ENCODE results near the gene PTPRE.

DNA sequence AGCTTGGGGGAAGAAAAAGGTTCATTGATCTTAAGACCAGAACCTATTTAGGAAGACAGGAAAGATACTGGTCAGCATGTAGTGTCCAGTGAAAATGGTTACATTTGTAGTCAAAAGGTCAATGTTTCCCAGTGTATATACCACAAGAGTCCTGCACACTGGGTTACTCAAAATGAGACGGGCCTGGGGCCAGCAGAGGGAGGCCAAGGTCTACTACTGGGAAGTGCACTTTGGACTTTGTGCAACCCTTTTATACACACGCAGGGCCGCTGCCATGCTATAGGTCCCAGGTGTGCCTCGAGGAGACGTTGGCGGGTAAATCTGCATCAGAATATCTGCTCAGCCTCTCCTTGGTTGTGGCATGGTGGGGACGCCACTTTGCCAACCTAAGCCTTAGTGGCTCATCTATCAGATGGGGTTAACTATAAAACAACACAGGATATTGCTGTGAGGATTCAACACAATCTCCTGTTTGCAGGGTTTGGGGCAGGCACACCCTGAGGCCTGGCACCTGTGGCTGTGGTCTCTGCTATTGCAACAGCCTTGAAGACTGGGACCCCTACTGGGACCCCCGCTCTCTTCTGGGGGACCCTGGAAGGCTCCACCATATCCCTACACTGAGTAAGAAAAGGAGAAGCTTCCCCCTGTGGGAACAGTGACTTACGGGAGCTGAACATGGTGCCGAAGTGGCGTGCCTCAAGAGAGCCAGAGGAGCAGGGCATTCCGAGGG lies 33.9 kb upstream of the PTPRE start:
- TF ChIP-seq EZH2 (IDR thresholded peaks at IDR 0.05) (no peak), POLR2AphosphoS5 (IDR thresholded peaks at IDR 0.05; ENCODE audit: borderline replicate concordance, low read depth, low read length) (no peak)
